Measurements from ENCODE around the gene CASQ2. TPM values are rescaled to one million over a fixed set of nuclear protein-coding genes. Genes with fewer than 3 reads are reported as not detected.

The CASQ2 gene
- total RNA-seq, 4 donors from 2014 or later = 1.1 to 3.9 (median 1.5) TPM

- no peak for TF ChIP-seq CTCF (IDR thresholded peaks at IDR 0.05)
- TF ChIP-seq POLR2A (IDR thresholded peaks at IDR 0.05) = no peak
- Histone ChIP-seq H3K4me3 (replicated peaks in 1 of 3) (no peak overlapping the region), H3K27ac (no peak overlapping the region), H3K36me3 (no peaks in the 10 kb centered on the region), H3K9me3 (no peaks in the 10 kb centered on the region), H3K27me3 (no peaks in the 10 kb centered on the region), H3K4me1 (peaks cover 9 to 11% of the 10 kb centered on the region in 2 donors)
- intact Hi-C loops (cut with DNase I) = no loop called here
- no peak for DNase-seq
- WGBS, 2 donors = 91 to 92% methylated on average over 8 of the region's 8 CpGs
Measured at GRCh38 chr1:115651391-115651790, 117.1 kb downstream of the CASQ2 start.

- H3K27me3 ChIP-seq = no peaks in the 10 kb centered on the region
- 70 to 89% methylated on average over 3 of the region's 3 CpGs for WGBS, 2 donors
- TF ChIP-seq CTCF (IDR thresholded peaks at IDR 0.05) (no peak), POLR2A (IDR thresholded peaks at IDR 0.05) (no peak)
- H3K9me3 ChIP-seq = no peaks in the 10 kb centered on the region
- intact Hi-C loops (cut with DNase I) = no loop called here
- H3K27ac ChIP-seq = no peak overlapping the region
- no peaks in the 10 kb centered on the region for H3K36me3 ChIP-seq
- DNase-seq = no peak
- no peak overlapping the region for H3K4me3 ChIP-seq (replicated peaks in 1 of 3)
- peaks cover 12 to 13% of the 10 kb centered on the region in 2 donors for H3K4me1 ChIP-seq
Measured at GRCh38 chr1:115650961-115651360, 117.6 kb downstream of the CASQ2 start.

Other genes with a start within 250 kb of the CASQ2 start
- 10 to 100 TPM; 10.9 to 22.8 (median 14.8) TPM for gene VANGL1, start 126.7 kb downstream of the CASQ2 start, total RNA-seq
- gene NHLH2, start 72.4 kb upstream of the CASQ2 start, total RNA-seq = not detected
- gene SLC22A15, start 207.8 kb upstream of the CASQ2 start, total RNA-seq = 1 to 10 TPM; 5.0 to 7.7 (median 5.4) TPM